RWPE1 (cell line): ENCODE results near the gene FOXJ3.

Experiments used
- CTCF ChIA-PET: fragments of 350-600 bp; sonication (Branson Sonifier 250); formaldehyde crosslinking; extraction: SDS; loops from one replicate; lab custom pipeline; 2021; lab: Yijun Ruan, JAX
- POLR2A ChIA-PET: fragments of 400-600 bp; formaldehyde crosslinking; extraction: SDS; loops from one replicate; lab custom pipeline; 2020; ENCODE audit warnings: antibody characterized with exemption; ENCODE audit not compliant: low non-redundant PET; lab: Yijun Ruan, JAX
- DNase-seq: peaks from one replicate; pipeline ENCODE4 v3.0.0; 2012; ENCODE audit warnings: low spot score
- H3K27ac ChIP-seq: fragments of 450-650 bp; 2 replicates; pipeline ENCODE4 v1.5.1; 2017
- TF ChIP-seq, protein P1 (sequence below): fragments of 450-650 bp; conservative IDR thresholded peaks from 2 replicates; pipeline ENCODE4 v1.5.1; 2017; ENCODE audit warnings: low read depth, mild to moderate bottlenecking

The FOXJ3 gene

DNA sequence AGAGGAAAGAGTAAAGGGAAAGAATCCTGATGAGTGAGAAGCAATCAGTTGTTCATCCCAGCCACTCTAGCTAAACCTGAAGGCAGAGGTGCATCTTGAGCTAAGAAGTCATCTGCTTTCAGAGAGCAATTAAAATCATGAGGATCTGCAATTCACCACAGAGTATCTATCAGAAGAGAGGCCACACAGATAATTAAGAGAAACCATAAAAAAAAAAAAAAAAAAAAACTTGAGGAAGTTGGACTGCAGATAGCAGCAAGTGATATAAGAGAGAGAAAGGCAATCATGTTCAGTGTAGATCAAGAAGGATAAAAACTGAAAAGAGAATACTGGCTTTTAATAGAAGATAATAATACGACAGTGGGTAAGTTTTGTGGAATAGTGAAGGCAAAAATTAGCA, 17.7 kb downstream of the FOXJ3 start:
- CTCF ChIA-PET: no interaction called here
- POLR2A ChIA-PET: no interaction called here
- no peak overlapping the region for H3K27ac ChIP-seq
- TF ChIP-seq, protein P1, sequence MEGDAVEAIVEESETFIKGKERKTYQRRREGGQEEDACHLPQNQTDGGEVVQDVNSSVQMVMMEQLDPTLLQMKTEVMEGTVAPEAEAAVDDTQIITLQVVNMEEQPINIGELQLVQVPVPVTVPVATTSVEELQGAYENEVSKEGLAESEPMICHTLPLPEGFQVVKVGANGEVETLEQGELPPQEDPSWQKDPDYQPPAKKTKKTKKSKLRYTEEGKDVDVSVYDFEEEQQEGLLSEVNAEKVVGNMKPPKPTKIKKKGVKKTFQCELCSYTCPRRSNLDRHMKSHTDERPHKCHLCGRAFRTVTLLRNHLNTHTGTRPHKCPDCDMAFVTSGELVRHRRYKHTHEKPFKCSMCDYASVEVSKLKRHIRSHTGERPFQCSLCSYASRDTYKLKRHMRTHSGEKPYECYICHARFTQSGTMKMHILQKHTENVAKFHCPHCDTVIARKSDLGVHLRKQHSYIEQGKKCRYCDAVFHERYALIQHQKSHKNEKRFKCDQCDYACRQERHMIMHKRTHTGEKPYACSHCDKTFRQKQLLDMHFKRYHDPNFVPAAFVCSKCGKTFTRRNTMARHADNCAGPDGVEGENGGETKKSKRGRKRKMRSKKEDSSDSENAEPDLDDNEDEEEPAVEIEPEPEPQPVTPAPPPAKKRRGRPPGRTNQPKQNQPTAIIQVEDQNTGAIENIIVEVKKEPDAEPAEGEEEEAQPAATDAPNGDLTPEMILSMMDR: no peak
- no peak for DNase-seq

DNA sequence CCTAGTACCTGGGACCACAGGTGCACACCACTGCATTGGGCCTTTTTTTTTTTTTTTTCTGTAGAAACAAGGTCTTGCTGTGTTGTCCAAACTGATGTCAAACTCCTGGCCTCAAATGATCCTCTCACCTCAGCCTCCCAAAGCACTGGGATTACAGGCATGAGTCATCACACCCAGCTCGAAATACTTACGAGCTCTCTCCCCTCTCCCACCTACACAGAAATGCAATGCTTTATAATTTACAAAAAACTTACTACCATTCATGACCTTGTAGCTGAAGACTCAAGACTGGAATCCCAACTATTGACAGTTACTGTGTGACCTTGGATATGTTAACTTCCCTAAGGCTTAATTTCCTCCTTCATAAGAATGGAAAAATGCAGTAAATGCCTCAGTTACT, 18.7 kb downstream of the FOXJ3 start:
- H3K27ac ChIP-seq: no peak overlapping the region
- TF ChIP-seq, protein P1: no peak
- ChIA-PET POLR2A (no interaction called here), CTCF (no interaction called here)
- no peak for DNase-seq

DNA sequence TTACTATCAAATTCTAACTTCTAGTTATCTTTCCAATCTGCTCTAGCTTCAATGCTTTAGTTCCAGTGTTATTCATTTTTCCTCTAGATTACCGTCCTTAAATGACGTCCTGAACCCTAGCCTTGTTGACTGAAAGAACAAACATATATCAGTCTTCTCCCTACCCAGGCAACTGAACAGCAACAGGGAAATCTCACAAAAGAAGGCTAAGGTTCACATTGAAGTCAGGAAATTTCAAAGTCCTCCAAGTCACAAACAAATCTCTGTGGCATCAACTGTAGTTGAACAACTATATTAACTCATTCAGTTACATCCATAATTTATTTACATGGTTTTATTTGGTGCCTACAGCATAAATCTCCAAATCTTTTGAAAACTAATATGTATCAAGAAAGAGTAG, 19.5 kb downstream of the FOXJ3 start:
- ChIA-PET CTCF (no interaction called here), POLR2A (no interaction called here)
- no peak overlapping the region for H3K27ac ChIP-seq
- DNase-seq: no peak
- TF ChIP-seq, protein P1: no peak

DNA sequence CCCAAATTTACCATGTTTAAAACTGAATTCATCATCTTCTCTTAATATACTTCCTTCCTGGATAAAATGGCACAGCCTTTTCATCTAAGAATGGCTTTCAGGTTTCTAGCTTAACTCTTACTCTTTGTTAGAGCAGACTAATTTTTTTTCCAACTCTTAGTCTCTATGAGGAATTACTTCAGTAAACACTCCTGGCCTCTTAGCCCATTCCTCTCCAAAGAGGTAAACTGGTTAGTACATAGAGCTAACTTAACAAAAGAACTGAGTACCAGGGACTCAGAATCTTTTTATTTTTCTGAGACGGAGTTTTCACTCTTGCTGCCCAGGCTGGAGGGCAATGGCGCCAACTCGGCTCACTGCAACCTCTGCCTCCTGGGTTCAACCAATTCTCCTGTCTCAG, 21.1 kb downstream of the FOXJ3 start:
- ChIA-PET CTCF (interaction anchor here (0.7 kb wide), 1 partner anchor 739 kb away, joined by 3 read pairs; no protein-coding TSS in a partner anchor), POLR2A (no interaction called here)
- TF ChIP-seq, protein P1: no peak
- no peak for DNase-seq
- no peak overlapping the region for H3K27ac ChIP-seq

DNA sequence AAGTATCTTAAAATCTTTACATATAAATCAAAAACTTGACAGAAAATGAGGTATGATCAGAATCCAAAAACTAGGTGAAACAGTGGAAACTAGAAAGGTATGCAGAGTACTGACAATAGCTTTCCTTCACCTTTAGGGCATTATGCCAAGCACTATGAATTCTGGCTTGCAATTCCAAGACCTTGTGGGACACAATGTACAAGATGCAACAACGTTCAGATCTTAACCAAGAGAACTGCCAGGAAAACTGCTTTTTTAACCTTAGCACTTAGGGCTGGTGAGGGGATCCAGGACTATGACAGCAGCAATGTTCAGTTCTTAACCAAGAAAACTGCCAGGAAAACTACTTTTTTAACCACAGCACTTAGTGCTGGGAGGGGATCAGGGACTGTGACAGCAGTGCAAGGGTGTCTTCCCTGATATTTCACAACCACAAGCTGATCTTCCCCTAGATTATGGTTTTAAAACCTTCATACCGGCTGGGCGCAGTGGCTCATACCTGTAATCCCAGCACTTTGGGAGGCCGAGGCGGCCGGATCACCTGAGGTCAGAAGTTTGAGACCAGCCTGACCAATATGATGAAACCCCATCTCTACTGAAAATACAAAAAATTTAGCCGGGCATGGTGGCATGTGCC, 22.3 kb downstream of the FOXJ3 start:
- TF ChIP-seq, protein P1: no peak
- ChIA-PET POLR2A (no interaction called here), CTCF (interaction anchor here (0.7 kb wide), 1 partner anchor 12 kb away, joined by 3 read pairs; no protein-coding TSS in a partner anchor)
- DNase-seq: no peak
- peak overlapping the region; percentile 65 for H3K27ac ChIP-seq

DNA sequence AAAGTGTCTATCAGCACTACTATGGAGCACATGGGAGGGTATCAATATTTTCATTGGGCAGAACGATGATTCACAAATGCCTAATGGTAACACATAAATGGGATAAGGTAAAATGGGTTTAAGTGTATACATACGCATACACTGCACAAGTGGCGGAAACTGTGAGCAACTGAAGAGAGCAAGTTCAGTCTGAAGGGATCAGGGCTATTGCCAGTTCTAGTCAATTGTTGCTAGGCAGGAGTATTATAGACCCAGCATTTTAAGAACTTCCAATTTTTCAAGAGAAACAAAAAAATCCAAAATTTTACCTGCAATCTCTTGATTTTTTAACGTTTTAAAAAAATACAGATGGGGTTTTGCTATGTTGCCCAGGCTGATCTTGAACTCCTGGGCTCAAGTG, 23.1 kb downstream of the FOXJ3 start:
- TF ChIP-seq, protein P1: no peak
- CTCF ChIA-PET: no interaction called here
- no peak for DNase-seq
- H3K27ac ChIP-seq: no peak overlapping the region
- POLR2A ChIA-PET: no interaction called here
